HG03159 (cell line): ENCODE results near the gene ZNF160.
"Not testable (repeated sequence)": the region's sequence is repeated elsewhere in the genome, so short reads cannot be mapped to it uniquely, and the experiment has no call there.

ENCODE experiments used
- ATAC-seq: cut with Tn5 transposase; IDR thresholded peaks from one replicate; pipeline ENCODE4 v1.9.1; 2021; ENCODE audit warnings: mild to moderate bottlenecking, moderate library complexity; ENCODE audit not compliant: unreplicated experiment

Gene ZNF160

GRCh38 chr19:53034054-53034453, 69.2 kb downstream of the ZNF160 start:
- no peak for ATAC-seq

GRCh38 chr19:53028306-53028705, 74.9 kb downstream of the ZNF160 start:
- not testable (repeated sequence) for ATAC-seq

DNA sequence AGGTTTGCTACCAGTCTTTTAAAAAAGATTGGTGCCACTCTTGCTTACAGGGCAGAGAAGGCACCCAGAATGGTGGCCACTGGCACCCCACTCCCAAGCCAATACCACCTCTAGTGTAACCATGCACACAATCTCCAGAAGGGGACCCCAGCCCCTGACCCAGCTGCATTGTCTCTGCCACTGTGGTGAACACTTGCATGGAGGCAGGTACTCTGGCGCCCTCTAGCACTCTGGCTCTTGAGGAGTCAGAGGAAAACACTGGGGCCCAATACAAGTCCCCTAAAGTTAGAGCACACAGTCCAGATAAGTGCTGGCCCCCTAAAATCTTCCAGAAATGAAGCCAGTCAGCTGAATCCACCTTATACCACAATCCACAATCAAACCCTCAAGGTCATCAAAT, 83.5 kb downstream of the ZNF160 start:
- ATAC-seq = no peak
